Middle frontal gyrus (tissue), 1 donor: Measurements from ENCODE around the gene ZSWIM9.
"Not testable (repeated sequence)": the region's sequence is repeated elsewhere in the genome, so short reads cannot be mapped to it uniquely, and the experiment has no call there.

Experiments used
- DNase-seq: peaks from one replicate; pipeline ENCODE4 v3.0.0-alpha.2; 2015; ENCODE audit warnings: low spot score; ENCODE audit errors: extremely low spot score

Gene ZSWIM9

DNA sequence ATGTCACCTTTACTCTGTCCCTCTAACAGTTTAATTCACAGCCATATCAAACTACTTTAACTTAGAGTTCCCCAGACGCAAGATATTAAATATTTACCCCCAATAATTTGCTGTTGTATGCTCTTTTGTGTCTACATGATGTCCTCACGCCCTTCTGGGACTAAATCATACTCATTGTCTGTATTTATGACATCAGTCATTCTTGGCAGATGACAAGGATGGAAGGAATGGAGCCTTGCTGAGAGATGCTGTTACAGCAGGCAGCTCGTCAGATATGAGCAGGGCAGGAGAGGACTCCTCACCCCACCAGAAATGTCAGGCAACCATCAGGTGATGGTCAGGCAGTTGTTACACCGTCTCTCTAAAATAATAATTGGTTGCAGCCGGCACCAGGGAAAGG, 43.5 kb downstream of the ZSWIM9 start:
- DNase-seq = no peak

DNA sequence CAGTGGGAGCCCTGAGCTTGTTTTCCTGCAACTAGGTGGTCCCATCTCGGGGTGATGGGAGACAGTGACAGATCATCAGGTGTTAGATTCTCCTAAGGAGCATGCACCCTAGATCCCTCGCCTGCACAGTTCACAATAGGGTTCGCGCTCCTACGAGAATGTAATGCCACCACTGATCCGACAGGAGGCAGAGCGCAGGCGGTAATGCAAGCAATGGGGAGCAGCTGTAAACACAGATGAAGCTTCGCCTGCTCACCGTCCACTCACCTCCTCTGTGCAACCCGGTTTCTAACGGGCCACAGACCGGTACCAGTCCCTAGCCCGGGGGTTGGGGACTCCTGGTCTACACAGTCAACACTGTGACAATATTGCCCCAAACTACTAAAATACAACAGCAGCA, 46.5 kb downstream of the ZSWIM9 start:
- DNase-seq = no peak

DNA sequence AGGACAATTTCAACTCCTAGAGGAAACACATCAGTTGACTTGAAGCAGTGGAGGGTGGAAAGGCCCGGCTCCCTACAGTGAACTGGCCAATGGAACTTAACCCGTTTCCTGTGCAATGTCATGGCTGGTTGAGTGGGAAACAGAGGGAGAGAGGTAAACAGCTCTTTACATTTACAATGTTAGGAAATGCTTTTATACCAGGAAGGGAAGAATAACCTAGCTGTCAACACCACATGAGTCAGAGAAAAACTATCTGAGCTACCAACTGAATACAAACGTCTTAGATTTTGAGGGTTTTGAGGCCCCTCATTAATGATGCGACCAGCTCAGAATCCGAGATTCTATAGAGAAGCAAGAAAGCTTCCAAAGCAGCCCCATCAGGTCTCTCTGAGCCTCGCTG, 48.5 kb downstream of the ZSWIM9 start:
- DNase-seq = no peak

DNA sequence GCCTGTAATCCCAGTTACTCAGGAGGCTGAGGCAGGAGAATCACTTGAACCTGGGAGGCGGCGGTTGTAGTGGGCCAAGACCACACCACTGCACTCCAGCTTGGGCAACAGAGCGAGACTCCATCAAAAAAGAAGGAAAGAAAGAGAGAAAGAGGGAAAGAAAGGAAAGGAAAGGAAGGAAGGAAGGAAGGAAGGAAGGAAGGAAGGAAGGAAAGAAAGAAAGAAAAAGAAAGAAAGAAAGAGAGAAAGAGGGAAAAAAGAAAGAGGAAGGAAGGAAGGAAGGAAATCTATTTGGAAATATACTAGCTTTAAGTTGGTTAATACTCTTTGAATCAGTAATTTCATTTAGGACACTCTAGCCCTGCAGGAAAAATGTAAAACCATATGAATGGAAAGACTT, 50.3 kb downstream of the ZSWIM9 start:
- DNase-seq = not testable (repeated sequence)

DNA sequence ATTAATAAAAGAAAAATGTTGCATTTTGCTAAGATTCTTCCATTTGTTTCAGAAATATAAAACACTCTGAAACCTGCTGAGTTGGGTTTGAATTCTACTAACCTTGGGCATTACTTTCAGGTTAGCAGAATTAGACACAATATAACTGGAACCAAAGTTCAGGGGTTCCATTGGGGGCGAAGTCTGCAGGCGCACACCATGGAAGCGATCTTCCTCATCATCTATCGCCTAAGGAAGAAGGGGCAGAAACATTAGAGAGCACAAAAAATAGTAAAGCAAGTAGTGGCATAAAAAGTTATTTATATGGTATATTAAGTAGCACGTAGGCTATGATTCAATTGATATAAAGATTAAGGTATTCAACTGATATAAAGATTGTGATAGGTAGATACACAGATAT, 51.1 kb downstream of the ZSWIM9 start:
- no peak for DNase-seq

DNA sequence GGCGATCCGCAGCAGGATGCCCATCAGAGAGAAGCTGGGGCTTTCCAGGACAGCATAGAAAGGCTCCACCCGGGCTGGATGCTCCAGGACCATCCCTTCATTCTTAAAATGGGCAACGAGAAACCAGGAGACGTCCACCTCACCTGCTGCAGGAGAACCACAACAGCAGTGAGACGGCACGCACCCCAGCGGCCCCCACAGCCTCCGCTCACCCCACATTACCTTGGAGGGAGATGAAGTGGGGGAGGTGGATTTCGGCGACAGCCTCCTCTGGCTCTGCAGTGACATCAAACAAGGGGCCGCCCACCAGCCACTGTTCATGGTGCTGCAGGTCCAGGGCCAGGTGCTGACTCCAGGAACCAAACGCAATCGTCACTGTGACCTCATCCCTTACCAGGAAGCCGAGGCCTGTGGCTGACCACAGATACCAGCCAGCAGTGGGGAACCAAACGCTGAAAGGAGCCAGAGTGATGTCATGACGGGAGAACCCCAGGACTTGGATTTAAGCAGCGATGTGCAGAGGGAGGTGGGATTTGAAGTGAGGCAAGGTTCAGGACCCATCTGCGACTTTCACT, 60.2 kb downstream of the ZSWIM9 start:
- no peak for DNase-seq

DNA sequence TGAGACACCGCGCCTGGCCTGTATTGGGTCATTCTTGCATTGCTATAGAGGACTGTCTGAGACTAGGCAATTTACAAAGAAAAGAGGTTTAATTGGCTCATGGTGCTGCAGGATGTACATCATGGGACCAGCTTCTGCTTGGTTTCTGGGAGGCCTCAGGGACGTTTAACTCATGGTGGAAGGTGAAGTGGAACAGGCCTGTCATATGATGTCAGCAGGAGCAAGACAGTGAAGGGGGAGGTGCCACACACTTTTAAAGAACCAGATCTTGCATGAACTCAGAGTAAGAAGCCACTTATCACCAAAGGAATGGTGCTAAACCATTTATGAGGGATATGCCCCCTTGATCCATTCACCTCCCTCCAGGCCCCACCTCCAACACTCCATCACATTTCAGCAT, 66.6 kb downstream of the ZSWIM9 start:
- no peak for DNase-seq

DNA sequence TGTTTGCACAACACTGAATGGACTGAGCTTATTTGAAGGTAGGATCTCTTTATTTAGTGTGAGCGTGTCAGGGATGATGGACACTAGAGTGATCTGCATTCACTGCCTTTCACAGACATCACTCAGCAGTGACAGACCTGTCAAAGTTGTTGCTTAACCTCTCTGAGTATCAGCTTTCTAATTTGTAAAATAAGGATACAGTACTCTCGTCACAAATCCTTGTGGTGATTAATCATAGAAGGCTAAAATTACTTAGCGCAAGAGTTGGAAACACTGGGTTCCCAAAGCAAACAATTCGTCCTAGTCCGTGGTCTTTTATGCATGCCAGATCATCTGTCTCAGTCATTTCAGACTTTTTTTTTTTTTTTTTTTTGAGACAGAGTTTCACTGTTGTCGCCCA, 68.6 kb downstream of the ZSWIM9 start:
- DNase-seq = no peak

DNA sequence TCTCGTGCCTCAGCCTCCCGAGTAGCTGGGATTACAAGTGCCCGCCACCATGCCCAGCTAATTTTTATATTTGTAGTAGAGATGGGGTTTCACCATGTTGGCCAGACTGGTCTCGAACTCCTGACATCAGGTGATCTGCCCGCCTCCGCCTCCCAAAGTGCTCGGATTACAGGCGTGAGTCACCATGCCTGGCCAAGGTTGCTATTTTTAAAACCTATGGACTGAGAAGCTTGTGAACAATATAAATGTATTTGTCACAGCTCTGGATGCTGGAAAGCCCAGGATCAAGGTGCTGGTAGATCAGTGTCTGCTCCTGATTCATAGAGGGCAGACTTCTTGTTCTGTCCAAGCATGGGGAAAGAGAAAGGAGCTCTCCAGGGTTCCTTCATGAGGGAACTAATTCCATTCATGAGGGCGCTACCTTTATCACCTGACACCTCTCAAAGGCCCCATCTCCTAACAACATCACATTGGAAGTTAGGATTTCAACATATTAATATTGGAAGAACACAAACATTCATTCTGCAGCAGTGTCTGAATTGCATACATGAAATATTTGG, 69.2 kb downstream of the ZSWIM9 start:
- no peak for DNase-seq

DNA sequence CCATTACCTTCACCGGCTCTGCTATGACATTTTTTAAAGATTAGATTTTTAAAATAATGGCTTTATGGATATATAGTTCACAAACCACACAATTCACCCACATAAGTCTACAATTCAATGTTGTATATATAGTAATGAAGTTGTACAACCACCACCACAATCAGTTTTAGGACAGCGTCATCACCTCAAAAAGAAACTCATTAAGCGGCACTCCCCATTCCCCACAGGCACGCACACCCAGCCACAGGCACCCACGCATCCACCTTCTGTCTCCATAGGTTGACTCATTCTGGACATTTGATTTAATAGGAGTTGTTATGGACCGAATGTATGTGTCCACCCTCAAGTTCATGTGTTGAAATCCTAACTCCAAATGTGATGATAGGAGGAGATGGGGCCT, 71.3 kb downstream of the ZSWIM9 start:
- not testable (repeated sequence) for DNase-seq

DNA sequence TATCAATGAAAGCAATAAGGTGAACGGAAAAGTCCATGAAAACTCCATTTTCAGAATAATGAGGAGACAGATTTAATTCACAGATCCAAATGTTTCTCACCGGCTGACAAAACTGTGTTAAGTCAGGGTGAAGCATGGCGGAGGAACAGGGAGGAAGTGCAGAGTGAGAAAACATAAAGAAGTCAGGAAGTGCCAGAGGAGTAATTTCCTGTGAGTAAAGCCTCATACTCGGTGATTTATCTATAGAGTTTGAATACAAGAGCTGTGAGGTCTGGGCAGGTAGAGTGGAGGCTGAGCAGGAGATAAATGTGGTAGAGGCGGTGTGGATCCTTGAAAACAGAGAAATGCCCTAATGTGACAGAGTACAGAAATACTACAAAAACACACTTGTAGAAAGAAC, 73.8 kb downstream of the ZSWIM9 start:
- DNase-seq = no peak

DNA sequence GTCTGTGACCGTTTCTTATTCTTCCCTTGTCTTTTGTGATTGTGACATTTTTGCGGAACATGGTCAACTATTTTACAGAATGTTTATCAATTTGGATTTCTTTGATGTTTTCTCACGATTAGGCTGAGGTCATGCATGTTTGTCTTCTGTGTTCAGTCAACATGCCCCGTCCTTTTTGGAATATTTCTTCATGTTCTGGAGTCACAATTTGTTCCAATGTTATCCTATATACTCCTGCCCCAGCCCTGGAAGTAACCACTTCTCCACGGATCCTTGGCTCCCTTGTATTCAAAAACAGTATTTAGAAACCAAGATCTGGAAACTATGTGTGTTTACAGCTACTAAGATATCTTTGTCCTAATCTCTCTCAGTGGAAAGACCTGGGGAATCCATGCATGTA, 75.6 kb downstream of the ZSWIM9 start:
- DNase-seq = no peak

DNA sequence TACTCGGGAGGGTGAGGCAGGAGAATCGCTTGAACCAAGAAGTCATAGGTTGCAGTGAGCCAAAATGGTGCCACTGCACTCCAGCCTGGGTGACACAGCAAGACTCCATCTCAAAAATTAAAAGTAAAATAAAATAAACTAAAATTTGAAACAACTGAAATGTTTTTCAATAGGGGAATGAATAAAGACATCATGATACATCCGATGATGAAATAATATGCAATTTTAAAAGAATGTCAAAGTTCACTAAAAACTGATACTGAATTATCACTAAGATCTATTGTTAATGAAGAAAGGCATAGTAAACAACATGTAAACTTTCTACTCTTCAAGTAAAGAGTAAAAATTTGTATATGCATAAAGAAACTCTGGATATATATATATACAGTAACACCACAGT, 76.7 kb downstream of the ZSWIM9 start:
- no peak for DNase-seq
